HUES48 (cell line): ENCODE measurements around the gene TNIK.
A peak's percentile ranks its signal among the peaks of the same experiment; 100 is the strongest.

Source experiments
- H3K27ac ChIP-seq: one replicate; pipeline ENCODE4 v1.7.0; 2013; ENCODE audit warnings: low read depth, low read length, inconsistent platforms
- H3K27me3 ChIP-seq: 2 replicates; pipeline ENCODE4 v1.6.1; 2013; ENCODE audit warnings: mild to moderate bottlenecking, low read length; ENCODE audit not compliant: control insufficient read depth, insufficient read depth
- H3K36me3 ChIP-seq: 2 replicates; pipeline ENCODE4 v1.6.1; 2013; ENCODE audit warnings: low read length; ENCODE audit not compliant: control insufficient read depth, insufficient read depth
- H3K4me1 ChIP-seq: 2 replicates; pipeline ENCODE4 v1.6.1; 2013; ENCODE audit warnings: mild to moderate bottlenecking, low read length; ENCODE audit not compliant: control insufficient read depth, insufficient read depth
- H3K4me3 ChIP-seq: 2 replicates; pipeline ENCODE4 v1.5.1; 2013; ENCODE audit warnings: mild to moderate bottlenecking, low read depth, low read length
- H3K9ac ChIP-seq: 2 replicates; pipeline ENCODE4 v1.6.1; 2013; ENCODE audit warnings: mild to moderate bottlenecking, low read depth, low read length, moderate library complexity
- H3K9me3 ChIP-seq: 2 replicates; pipeline ENCODE4 v1.6.1; 2013; ENCODE audit warnings: low read length; ENCODE audit not compliant: control insufficient read depth, insufficient read depth

The TNIK gene

GRCh38 chr3:171339598-171339997, 120.6 kb downstream of the TNIK start:
- Histone ChIP-seq H3K9ac (no peak overlapping the region), H3K27ac (no peak overlapping the region), H3K4me3 (no peak overlapping the region), H3K36me3 (no peaks in the 10 kb centered on the region), H3K9me3 (no peaks in the 10 kb centered on the region), H3K4me1 (peaks cover 7% of the 10 kb centered on the region; the same call in 1 of the 2 replicates), H3K27me3 (no peaks in the 10 kb centered on the region)

GRCh38 chr3:171336406-171336805, 123.8 kb downstream of the TNIK start:
- H3K4me3 ChIP-seq, result no peak overlapping the region
- no peaks in the 10 kb centered on the region for H3K27me3 ChIP-seq
- no peaks in the 10 kb centered on the region for H3K36me3 ChIP-seq
- no peaks in the 10 kb centered on the region for H3K9me3 ChIP-seq
- H3K4me1 ChIP-seq, result peaks cover 8% of the 10 kb centered on the region; the same call in 1 of the 2 replicates
- H3K27ac ChIP-seq, result no peak overlapping the region
- no peak overlapping the region for H3K9ac ChIP-seq

- Histone ChIP-seq H3K27me3 (no peaks in the 10 kb centered on the region), H3K36me3 (no peaks in the 10 kb centered on the region), H3K9me3 (no peaks in the 10 kb centered on the region), H3K4me1 (peaks cover 17% of the 10 kb centered on the region), H3K27ac (no peak overlapping the region), H3K4me3 (no peak overlapping the region), H3K9ac (no peak overlapping the region)
Measured at GRCh38 chr3:171335559-171335958, 124.6 kb downstream of the TNIK start.

- no peak overlapping the region for H3K27ac ChIP-seq
- H3K36me3 ChIP-seq, result no peaks in the 10 kb centered on the region
- H3K9me3 ChIP-seq, result no peaks in the 10 kb centered on the region
- H3K4me1 ChIP-seq, result peaks cover 28% of the 10 kb centered on the region
- no peaks in the 10 kb centered on the region for H3K27me3 ChIP-seq
- no peak overlapping the region for H3K9ac ChIP-seq
- H3K4me3 ChIP-seq, result no peak overlapping the region
Measured at GRCh38 chr3:171334465-171334811, 125.8 kb downstream of the TNIK start.

- Histone ChIP-seq H3K4me3 (no peak overlapping the region), H3K27ac (no peak overlapping the region), H3K9ac (no peak overlapping the region), H3K36me3 (no peaks in the 10 kb centered on the region), H3K27me3 (no peaks in the 10 kb centered on the region), H3K4me1 (peaks cover 30% of the 10 kb centered on the region), H3K9me3 (no peaks in the 10 kb centered on the region)
Measured at GRCh38 chr3:171333784-171334464, 126.3 kb downstream of the TNIK start.

GRCh38 chr3:171330938-171331337, 129.3 kb downstream of the TNIK start:
- H3K4me1 ChIP-seq, result peaks cover 26% of the 10 kb centered on the region
- H3K27ac ChIP-seq, result peak overlapping the region; percentile 34
- H3K4me3 ChIP-seq, result no peak overlapping the region
- no peak overlapping the region for H3K9ac ChIP-seq
- no peaks in the 10 kb centered on the region for H3K36me3 ChIP-seq
- H3K27me3 ChIP-seq, result no peaks in the 10 kb centered on the region
- H3K9me3 ChIP-seq, result no peaks in the 10 kb centered on the region

GRCh38 chr3:171329746-171330145, 130.5 kb downstream of the TNIK start:
- H3K9me3 ChIP-seq, result no peaks in the 10 kb centered on the region
- no peaks in the 10 kb centered on the region for H3K27me3 ChIP-seq
- peak overlapping the region; percentile 17 for H3K27ac ChIP-seq

GRCh38 chr3:171328419-171329082, 131.7 kb downstream of the TNIK start:
- Histone ChIP-seq H3K27ac (no peak overlapping the region), H3K4me1 (peaks cover 26% of the 10 kb centered on the region), H3K36me3 (no peaks in the 10 kb centered on the region), H3K4me3 (no peak overlapping the region), H3K9me3 (no peaks in the 10 kb centered on the region), H3K9ac (no peak overlapping the region), H3K27me3 (no peaks in the 10 kb centered on the region)

More at GRCh38 chr3:171329746-171330145, 130.5 kb downstream of the TNIK start:
- Histone ChIP-seq H3K4me3 (no peak overlapping the region), H3K36me3 (no peaks in the 10 kb centered on the region), H3K4me1 (peaks cover 26% of the 10 kb centered on the region), H3K9ac (no peak overlapping the region)

GRCh38 chr3:171327441-171328174, 132.6 kb downstream of the TNIK start:
- H3K27me3 ChIP-seq, result no peaks in the 10 kb centered on the region
- H3K27ac ChIP-seq, result no peak overlapping the region
- H3K4me3 ChIP-seq, result no peak overlapping the region
- no peaks in the 10 kb centered on the region for H3K36me3 ChIP-seq
- peaks cover 26% of the 10 kb centered on the region for H3K4me1 ChIP-seq
- H3K9ac ChIP-seq, result no peak overlapping the region
- no peaks in the 10 kb centered on the region for H3K9me3 ChIP-seq

- Histone ChIP-seq H3K27ac (no peak overlapping the region), H3K9ac (no peak overlapping the region)
Measured at GRCh38 chr3:171326717-171327440, 133.3 kb downstream of the TNIK start.

More at GRCh38 chr3:171326717-171327440, 133.3 kb downstream of the TNIK start:
- Histone ChIP-seq H3K27me3 (no peaks in the 10 kb centered on the region), H3K9me3 (no peaks in the 10 kb centered on the region), H3K4me1 (peaks cover 28% of the 10 kb centered on the region), H3K4me3 (no peak overlapping the region), H3K36me3 (no peaks in the 10 kb centered on the region)
